DND-41 (cell line): ENCODE measurements around the gene HOTAIR.

Source experiments
- ATAC-seq: fragments of 200-7000 bp; cut with Tn5 transposase; 3 replicates; pipeline ENCODE4 v1.9.1; 2021; ENCODE audit warnings: low read depth; ENCODE audit not compliant: insufficient read depth
- DNase-seq: peaks from one replicate; pipeline ENCODE4 v3.0.0-alpha.2; 2020
- H2AFZ ChIP-seq: 2 replicates; pipeline ENCODE4 v1.6.0; 2012; ENCODE audit warnings: low read depth, low read length
- H3K27ac ChIP-seq: 2 replicates; pipeline ENCODE4 v1.5.1; 2012; ENCODE audit warnings: low read length, inconsistent platforms
- H3K27me3 ChIP-seq: fragments of 200-600 bp; sonication (generic); 2 replicates; pipeline ENCODE4 v1.6.0; 2012; ENCODE audit warnings: low read length, mild to moderate bottlenecking, inconsistent platforms; ENCODE audit not compliant: insufficient read depth, poor library complexity
- H3K36me3 ChIP-seq: 2 replicates; pipeline ENCODE4 v1.5.1; 2012; ENCODE audit warnings: low read length, inconsistent platforms; ENCODE audit not compliant: insufficient read depth
- H3K4me1 ChIP-seq: 2 replicates; pipeline ENCODE4 v1.5.1; 2012; ENCODE audit warnings: mild to moderate bottlenecking, low read length; ENCODE audit not compliant: insufficient read depth
- H3K4me2 ChIP-seq: 2 replicates; pipeline ENCODE4 v1.6.0; 2012; ENCODE audit warnings: mild to moderate bottlenecking, moderate library complexity, low read length, inconsistent platforms; ENCODE audit not compliant: insufficient read depth
- H3K4me3 ChIP-seq, 2 experiments: fragments of 200-600 bp in 1 of 2; shearing (Covaris generic) in 1 of 2; 2 replicates each; pipeline ENCODE4 v1.5.1; 2012 to 2016; ENCODE audit warnings: inconsistent platforms in 2 of 2, low read length in 2 of 2, mild to moderate bottlenecking in 2 of 2, low read depth in 1 of 2, moderate library complexity in 1 of 2
- H3K79me2 ChIP-seq: 2 replicates; pipeline ENCODE4 v1.6.0; 2012; ENCODE audit warnings: low read length, inconsistent platforms; ENCODE audit not compliant: insufficient read depth
- H3K9ac ChIP-seq: 2 replicates; pipeline ENCODE4 v1.6.0; 2012; ENCODE audit warnings: low read depth, mild to moderate bottlenecking, inconsistent platforms, low read length, moderate library complexity
- H3K9me3 ChIP-seq: 2 replicates; pipeline ENCODE4 v1.5.1; 2012; ENCODE audit warnings: low read length, moderate library complexity, mild to moderate bottlenecking, inconsistent platforms; ENCODE audit not compliant: insufficient read depth, severe bottlenecking
- H4K20me1 ChIP-seq: 2 replicates; pipeline ENCODE4 v1.6.0; 2012; ENCODE audit warnings: low read length; ENCODE audit not compliant: insufficient read depth
- EZH2 ChIP-seq: IDR thresholded peaks from 3 replicates; pipeline ENCODE4 v1.6.1; 2012; ENCODE audit warnings: borderline replicate concordance, low read depth, mild to moderate bottlenecking, moderate library complexity, low read length, inconsistent platforms; ENCODE audit not compliant: severe bottlenecking
- TF ChIP-seq, protein P1 (sequence below): IDR thresholded peaks from 2 replicates; pipeline ENCODE4 v1.5.1; 2012; ENCODE audit warnings: borderline replicate concordance, low read length, moderate library complexity, mild to moderate bottlenecking; ENCODE audit not compliant: poor library complexity, severe bottlenecking; ENCODE audit errors: extremely low read depth

Gene HOTAIR

DNA sequence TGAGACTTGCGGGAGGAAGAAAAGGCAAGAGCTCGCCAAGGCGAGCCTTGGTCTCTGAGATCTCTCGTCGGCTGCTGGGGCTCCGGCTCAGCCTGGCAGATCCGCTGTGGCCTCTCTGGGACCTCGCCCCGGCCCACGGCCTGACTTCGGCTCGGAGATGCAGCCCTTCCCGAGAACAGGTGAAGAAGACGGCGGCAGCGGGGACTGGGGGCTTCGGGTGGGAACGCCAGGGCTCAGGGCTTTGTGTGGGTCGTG, 19.2 kb upstream of the HOTAIR start:
- peaks cover 26% of the 10 kb centered on the region for H3K4me1 ChIP-seq
- no peak overlapping the region for H3K4me3 ChIP-seq
- no peaks in the 10 kb centered on the region for H4K20me1 ChIP-seq
- H3K4me2 ChIP-seq: no peak overlapping the region
- peaks cover 70% of the 10 kb centered on the region for H3K27me3 ChIP-seq
- no peak overlapping the region for H3K27ac ChIP-seq
- TF ChIP-seq EZH2: no peak
- TF ChIP-seq, protein P1, sequence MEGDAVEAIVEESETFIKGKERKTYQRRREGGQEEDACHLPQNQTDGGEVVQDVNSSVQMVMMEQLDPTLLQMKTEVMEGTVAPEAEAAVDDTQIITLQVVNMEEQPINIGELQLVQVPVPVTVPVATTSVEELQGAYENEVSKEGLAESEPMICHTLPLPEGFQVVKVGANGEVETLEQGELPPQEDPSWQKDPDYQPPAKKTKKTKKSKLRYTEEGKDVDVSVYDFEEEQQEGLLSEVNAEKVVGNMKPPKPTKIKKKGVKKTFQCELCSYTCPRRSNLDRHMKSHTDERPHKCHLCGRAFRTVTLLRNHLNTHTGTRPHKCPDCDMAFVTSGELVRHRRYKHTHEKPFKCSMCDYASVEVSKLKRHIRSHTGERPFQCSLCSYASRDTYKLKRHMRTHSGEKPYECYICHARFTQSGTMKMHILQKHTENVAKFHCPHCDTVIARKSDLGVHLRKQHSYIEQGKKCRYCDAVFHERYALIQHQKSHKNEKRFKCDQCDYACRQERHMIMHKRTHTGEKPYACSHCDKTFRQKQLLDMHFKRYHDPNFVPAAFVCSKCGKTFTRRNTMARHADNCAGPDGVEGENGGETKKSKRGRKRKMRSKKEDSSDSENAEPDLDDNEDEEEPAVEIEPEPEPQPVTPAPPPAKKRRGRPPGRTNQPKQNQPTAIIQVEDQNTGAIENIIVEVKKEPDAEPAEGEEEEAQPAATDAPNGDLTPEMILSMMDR: no peak
- ATAC-seq: no peak
- no peak for DNase-seq
- no peak overlapping the region for H3K9ac ChIP-seq
- H2AFZ ChIP-seq: no peak overlapping the region
- H3K79me2 ChIP-seq: no peaks in the 10 kb centered on the region
- no peaks in the 10 kb centered on the region for H3K9me3 ChIP-seq
- H3K36me3 ChIP-seq: no peaks in the 10 kb centered on the region

DNA sequence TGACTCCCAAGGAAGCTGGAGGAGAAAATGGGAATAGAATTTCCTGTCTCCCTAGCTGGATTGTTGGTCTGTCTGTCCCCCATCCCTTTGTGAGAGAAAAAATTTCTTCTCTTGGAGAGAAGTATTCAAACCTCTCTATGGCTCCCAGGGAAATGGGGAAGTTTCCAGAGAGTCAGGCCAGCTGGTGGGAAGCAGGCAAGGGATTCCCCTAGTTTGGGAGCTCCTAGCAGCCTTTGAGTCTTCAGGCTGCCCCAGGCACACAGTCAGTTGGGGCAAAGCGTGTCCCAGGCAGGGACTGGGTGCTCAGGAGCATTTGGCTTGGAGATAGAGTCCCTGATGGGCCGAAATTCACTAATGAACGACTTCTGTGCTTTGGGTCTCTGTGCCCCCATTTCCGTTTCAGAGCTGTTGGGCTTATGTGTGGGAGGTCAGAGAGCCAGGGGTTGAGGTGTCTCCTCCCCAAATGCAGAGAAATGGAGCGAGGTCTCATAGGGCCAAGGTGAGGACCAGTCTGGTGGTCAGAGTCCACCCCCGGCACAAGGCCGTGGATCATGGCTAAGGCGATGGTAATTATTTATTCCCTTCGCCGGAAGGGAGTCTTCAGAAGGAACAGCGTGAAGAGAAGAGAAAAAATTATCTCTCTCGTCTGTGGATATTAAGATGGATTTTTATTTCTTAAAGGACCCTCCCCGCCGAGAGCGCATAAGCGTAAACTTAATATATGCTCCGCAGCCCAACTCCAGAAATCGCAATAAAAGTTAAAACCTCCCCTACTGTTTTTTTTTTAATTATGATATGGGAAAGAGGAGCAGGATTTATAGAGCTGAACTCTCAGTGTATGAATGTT, 18.6 kb upstream of the HOTAIR start:
- TF ChIP-seq, protein P1: no peak
- TF ChIP-seq EZH2: no peak
- Histone ChIP-seq H3K9me3 (no peaks in the 10 kb centered on the region), H4K20me1 (no peaks in the 10 kb centered on the region), H3K4me1 (peaks cover 31% of the 10 kb centered on the region), H3K36me3 (no peaks in the 10 kb centered on the region), H3K9ac (no peak overlapping the region), H3K79me2 (no peaks in the 10 kb centered on the region), H2AFZ (no peak overlapping the region), H3K27ac (no peak overlapping the region), H3K27me3 (peaks cover 75% of the 10 kb centered on the region), H3K4me3 (no peak overlapping the region), H3K4me2 (no peak overlapping the region)
- DNase-seq (no peak), ATAC-seq (no peak)

DNA sequence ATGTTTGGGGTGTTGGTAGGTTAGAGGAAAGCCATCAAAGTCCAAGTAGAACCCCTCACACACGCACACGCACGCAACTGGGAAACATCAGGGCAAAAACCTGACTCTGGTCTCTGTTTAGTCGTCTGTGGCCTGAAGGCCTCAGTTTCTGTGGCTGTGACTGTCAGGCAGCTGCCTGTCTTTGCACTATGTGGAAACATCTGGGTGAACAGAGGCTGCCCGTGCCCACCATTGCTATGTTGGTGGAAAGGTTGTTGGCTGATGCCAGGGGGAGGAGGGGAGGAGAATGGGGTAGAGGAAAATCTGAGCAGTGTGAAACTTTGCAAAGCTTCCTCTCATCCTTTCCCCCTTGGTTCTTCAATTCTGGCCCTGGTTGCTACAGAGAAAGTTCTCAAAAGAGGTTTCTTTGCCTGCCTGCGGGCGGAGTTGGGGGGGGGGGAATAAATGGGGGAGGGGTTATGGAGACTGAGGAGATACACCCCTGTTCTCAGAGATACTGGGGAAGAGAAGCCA, 17.7 kb upstream of the HOTAIR start:
- DNase-seq (no peak), ATAC-seq (no peak)
- no peaks in the 10 kb centered on the region for H3K79me2 ChIP-seq
- peaks cover 31% of the 10 kb centered on the region for H3K4me1 ChIP-seq
- H3K9me3 ChIP-seq: no peaks in the 10 kb centered on the region
- peaks cover 80% of the 10 kb centered on the region for H3K27me3 ChIP-seq
- no peak overlapping the region for H2AFZ ChIP-seq
- H3K4me3 ChIP-seq: no peak overlapping the region
- TF ChIP-seq, protein P1: no peak
- TF ChIP-seq EZH2: no peak
- no peak overlapping the region for H3K9ac ChIP-seq
- no peaks in the 10 kb centered on the region for H3K36me3 ChIP-seq
- no peak overlapping the region for H3K27ac ChIP-seq
- H4K20me1 ChIP-seq: no peaks in the 10 kb centered on the region
- H3K4me2 ChIP-seq: no peak overlapping the region

DNA sequence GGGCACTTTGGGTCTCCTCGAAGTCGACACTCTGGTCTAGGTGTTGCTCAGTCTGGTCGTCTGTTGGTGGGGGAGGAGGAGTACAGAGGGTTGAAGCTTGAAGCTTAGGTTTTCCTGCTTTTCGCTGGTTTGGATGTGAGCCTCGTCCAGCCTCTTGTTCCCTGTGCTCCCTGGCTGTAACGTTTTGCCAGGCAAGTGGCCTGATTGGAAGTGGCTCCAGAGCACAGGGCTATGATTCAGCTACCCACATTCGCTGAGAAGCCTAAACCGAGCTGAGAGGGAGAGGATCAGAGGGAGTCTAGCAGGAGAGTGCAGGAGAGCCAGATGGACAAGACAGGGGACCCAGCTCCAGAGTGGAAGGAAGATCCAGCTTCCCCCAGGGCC, 16.3 kb upstream of the HOTAIR start:
- Histone ChIP-seq H3K9me3 (no peaks in the 10 kb centered on the region), H3K9ac (no peak overlapping the region), H3K4me2 (no peak overlapping the region), H3K27ac (no peak overlapping the region), H3K79me2 (no peaks in the 10 kb centered on the region), H4K20me1 (no peaks in the 10 kb centered on the region), H3K36me3 (no peaks in the 10 kb centered on the region), H3K4me1 (peaks cover 25% of the 10 kb centered on the region), H3K27me3 (peaks cover 89% of the 10 kb centered on the region), H2AFZ (no peak overlapping the region), H3K4me3 (no peak overlapping the region)
- TF ChIP-seq EZH2: no peak
- DNase-seq (no peak), ATAC-seq (no peak)
